Epithelial cell of proximal tubule (primary cell): Measurements from ENCODE around the gene TASL. TPM values are rescaled to one million over a fixed set of nuclear protein-coding genes. Genes with fewer than 3 reads are reported as not detected.

ENCODE experiments used
- DNase-seq: peaks from one replicate; pipeline ENCODE4 v3.0.0-alpha.2; 2011; ENCODE audit warnings: low read depth
- H3K4me3 ChIP-seq: 2 replicates; pipeline ENCODE4 v1.5.1; 2011; ENCODE audit warnings: low read depth, mild to moderate bottlenecking, low read length
- total RNA-seq: library from RNA; depleted of rRNA; stranded (reverse); fragments of >200 nt; gene quantifications from 2 replicates; pipeline ENCODE4 v1.2.3, GENCODE V29; 2015
- TF ChIP-seq, protein P1 (sequence below): conservative IDR thresholded peaks from 2 replicates; pipeline ENCODE4 v1.5.1; 2012; ENCODE audit warnings: low read depth, mild to moderate bottlenecking, low read length

The TASL gene
- total RNA-seq, 1 donor from 2014 or later, result not detected

DNA sequence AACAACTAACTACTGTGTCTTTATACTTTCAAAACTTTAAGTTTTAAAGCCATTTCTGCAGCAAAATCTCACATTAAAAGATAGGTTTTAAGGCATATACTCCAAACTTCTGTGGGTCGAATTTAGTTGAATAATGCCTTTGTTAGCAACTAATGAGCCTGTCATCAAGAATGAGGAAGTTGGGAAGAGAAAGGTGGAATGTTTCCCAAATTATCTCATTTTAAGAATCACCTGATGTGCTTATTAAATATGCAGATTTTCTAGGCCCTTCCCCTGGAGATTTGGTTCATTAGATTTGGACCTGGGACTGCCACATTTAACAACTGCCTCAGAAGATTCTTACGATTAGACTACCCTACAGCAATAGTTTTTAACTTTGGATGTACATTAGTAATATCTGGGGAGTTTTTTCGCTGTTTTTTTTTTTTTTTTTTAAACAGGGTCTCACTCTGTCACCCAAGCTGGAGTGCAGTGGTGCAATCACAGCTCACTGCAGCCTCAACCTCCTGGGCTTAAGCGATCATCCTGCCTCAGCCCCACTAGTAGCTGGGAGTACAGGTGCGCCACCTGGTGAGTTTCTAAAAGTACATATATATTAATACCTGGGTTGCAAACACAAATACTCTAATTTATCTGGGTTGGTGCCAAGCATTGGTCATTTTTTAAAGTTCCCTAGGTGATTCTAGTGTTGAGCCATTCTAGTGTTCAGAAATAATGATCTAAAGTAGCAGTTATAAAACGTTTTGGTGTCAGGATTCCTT is 16.1 kb upstream of the TASL start:
- H3K4me3 ChIP-seq, result no peak overlapping the region
- no peak for DNase-seq
- TF ChIP-seq, protein P1, sequence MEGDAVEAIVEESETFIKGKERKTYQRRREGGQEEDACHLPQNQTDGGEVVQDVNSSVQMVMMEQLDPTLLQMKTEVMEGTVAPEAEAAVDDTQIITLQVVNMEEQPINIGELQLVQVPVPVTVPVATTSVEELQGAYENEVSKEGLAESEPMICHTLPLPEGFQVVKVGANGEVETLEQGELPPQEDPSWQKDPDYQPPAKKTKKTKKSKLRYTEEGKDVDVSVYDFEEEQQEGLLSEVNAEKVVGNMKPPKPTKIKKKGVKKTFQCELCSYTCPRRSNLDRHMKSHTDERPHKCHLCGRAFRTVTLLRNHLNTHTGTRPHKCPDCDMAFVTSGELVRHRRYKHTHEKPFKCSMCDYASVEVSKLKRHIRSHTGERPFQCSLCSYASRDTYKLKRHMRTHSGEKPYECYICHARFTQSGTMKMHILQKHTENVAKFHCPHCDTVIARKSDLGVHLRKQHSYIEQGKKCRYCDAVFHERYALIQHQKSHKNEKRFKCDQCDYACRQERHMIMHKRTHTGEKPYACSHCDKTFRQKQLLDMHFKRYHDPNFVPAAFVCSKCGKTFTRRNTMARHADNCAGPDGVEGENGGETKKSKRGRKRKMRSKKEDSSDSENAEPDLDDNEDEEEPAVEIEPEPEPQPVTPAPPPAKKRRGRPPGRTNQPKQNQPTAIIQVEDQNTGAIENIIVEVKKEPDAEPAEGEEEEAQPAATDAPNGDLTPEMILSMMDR, result peak; percentile 21

DNA sequence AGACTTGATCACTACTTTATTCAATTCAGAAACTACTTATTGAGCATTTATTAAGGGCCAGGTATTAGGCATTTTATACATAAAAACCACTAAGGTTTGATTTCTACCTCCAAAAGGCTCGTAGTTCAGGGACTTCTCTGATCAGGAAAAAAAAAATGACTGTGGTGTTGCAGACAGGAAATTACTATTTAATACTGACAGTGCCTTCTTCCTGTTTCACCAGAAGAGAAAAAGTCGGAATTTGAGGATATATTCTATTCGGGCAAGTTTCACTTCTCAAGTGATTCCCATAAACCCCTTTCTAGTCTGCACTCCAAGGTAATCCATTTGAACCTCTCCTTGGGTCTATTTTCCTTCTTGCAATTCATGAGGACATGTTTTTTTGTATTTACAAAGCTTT is 15.3 kb upstream of the TASL start:
- TF ChIP-seq, protein P1, result no peak
- no peak overlapping the region for H3K4me3 ChIP-seq
- DNase-seq, result no peak

DNA sequence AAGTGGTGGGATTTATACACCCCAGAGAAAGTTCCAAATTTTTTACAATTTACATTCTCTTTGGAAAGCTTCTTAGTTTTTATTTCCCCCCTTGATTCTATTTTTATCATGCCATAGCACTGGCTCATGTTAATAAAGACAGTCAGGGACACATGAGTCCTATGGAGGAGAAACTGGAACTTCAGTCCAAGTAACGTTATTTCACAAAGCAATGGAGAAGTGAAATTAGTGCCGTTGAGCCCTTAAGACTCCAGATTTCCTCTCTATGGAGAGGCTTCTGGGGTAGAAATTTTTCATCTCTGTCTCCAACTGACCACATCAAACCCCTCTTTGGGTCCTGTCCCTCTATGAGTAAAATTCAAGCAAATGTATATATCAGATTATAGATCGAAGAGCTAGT is 12.8 kb upstream of the TASL start:
- DNase-seq, result no peak
- H3K4me3 ChIP-seq, result no peak overlapping the region
- TF ChIP-seq, protein P1, result no peak

DNA sequence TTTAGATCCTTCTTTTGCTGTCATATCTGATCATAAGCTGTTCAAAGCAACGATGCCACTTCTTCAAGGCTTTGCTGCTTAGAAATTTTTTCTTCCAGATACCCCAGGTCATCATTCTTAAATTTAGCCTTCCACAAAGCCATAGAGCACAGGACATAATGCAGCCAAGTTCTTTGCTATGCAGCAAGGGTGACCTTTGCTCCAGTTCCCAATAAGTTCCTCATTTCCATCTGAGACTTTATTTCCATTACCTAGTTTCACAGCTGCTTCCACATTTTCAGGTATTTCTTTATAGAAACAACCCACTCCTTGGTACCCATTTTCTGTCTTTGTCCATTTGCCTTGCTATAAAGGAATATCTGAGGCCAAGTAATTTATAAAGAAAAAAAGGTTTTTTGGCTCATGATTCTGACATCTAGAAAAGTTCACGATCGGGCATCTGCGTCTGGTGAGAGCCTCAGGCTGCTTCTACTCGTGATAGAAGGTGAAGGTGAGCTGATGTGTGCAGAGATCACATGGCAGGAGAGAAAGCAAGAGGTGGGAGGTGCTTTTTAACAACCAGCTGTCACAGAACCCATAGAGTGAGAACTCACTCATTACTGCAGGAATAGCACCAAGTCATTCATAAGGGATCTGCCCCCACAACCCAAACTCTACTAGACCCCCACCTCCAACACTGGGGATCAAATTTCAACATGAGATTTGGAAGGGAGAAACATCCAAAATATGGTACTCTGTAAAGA is 11.8 kb upstream of the TASL start:
- TF ChIP-seq, protein P1, result no peak
- DNase-seq, result no peak
- H3K4me3 ChIP-seq, result no peak overlapping the region

DNA sequence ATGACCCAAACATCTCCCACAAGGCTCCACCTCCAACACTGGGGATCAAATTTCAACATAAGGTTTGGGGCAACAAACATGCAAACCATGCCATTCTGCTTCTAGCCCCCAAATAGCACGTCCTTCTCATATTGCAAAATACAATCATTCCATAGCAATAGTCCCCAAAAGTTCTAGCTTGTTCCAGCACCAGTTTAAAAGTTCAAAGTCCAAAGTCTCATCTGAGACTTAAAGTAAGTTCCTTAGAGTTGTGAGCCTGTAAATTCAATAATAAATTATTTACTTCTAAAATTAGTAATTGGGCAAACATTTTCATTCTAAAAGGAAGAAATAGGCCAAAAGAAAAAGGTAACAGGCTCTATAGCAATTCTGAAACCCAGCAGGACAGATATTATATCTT is 8.9 kb upstream of the TASL start:
- no peak for DNase-seq

DNA sequence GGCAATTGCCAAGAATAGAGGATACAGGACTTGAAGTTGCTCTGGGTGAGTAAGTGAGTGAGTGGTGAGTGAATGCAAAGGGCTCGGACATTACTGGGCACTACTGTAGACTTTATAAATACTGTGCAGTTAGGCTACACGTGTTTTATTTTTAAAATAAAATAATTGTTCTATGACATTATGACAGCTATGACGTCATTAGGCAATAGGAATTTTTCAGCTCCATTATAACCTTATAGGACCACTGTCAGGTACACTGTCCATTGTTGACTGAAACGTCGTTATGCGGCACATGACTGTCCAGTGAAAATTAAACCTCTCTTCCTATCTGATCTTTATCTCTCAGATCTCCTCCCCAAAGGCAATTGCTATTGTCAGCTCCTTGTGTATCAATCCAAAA is 5.1 kb upstream of the TASL start:
- TF ChIP-seq, protein P1, result no peak
- H3K4me3 ChIP-seq, result no peak overlapping the region
- no peak for DNase-seq

More for the DNA sequence above, 8.9 kb upstream of the TASL start:
- no peak overlapping the region for H3K4me3 ChIP-seq
- TF ChIP-seq, protein P1, result no peak

DNA sequence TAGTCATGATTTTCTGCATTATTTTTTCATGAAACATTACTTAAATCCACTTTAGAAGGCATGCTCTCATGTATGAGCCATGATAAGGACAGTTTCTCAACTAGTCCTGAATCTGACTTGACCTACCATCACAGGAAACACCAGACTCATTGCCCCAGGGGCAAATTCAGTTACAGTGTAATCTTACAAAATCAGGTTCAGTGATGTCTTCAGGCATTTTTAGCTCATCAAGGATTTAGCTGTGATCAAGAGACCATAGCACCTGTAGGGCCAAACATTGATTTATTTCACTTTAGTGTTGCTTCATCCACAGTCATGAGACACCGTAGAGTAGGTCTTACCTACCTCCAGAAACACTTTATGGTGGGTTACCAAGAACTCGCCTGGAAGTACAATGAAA is 3.1 kb upstream of the TASL start:
- H3K4me3 ChIP-seq, result no peak overlapping the region
- TF ChIP-seq, protein P1, result no peak
- DNase-seq, result no peak
